OCI-LY7 (cell line): Measurements from ENCODE around the gene HSDL2.

Source experiments
- EZH2phosphoT487 ChIP-seq: fragments of 200-600 bp; sonication (generic); IDR thresholded peaks from 2 replicates; pipeline ENCODE4 v1.6.1; 2018; ENCODE audit warnings: low read depth, borderline replicate concordance, mild to moderate bottlenecking, mixed run types, antibody characterized with exemption, low read length, moderate library complexity, mixed read lengths
- TF ChIP-seq, protein P1 (sequence below): fragments of 200-600 bp; sonication (generic); conservative IDR thresholded peaks from 2 replicates; pipeline ENCODE4 v1.5.1; 2014; ENCODE audit warnings: mild to moderate bottlenecking, antibody characterized with exemption, low read length, moderate library complexity, mixed read lengths

DNA sequence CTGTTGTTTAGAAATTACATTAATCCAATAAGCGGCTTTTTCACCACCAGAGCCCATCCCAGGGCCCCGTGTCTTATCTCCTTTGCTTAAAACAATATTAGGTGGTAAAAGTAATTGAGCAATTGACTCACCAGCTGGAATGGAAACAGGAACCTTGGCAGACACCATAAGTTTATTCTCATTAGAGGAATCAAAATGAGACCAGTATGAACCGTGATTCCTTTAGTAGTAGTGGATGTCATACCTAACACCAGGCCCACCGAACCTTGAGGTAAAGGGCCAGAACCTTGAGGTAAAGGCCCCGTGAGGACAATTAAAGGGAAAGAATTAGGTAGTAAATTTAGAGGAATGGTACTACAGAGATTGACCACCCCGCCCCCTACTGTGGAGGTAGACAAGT is 16.5 kb downstream of the HSDL2 start:
- no peak for TF ChIP-seq EZH2phosphoT487
- TF ChIP-seq, protein P1, sequence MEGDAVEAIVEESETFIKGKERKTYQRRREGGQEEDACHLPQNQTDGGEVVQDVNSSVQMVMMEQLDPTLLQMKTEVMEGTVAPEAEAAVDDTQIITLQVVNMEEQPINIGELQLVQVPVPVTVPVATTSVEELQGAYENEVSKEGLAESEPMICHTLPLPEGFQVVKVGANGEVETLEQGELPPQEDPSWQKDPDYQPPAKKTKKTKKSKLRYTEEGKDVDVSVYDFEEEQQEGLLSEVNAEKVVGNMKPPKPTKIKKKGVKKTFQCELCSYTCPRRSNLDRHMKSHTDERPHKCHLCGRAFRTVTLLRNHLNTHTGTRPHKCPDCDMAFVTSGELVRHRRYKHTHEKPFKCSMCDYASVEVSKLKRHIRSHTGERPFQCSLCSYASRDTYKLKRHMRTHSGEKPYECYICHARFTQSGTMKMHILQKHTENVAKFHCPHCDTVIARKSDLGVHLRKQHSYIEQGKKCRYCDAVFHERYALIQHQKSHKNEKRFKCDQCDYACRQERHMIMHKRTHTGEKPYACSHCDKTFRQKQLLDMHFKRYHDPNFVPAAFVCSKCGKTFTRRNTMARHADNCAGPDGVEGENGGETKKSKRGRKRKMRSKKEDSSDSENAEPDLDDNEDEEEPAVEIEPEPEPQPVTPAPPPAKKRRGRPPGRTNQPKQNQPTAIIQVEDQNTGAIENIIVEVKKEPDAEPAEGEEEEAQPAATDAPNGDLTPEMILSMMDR, result no peak
